ACHN (cell line): Measurements from ENCODE around the gene DPH6.
"Not testable (repeated sequence)": the region's sequence is repeated elsewhere in the genome, so short reads cannot be mapped to it uniquely, and the experiment has no call there.

Experiments used
- DNase-seq: peaks from one replicate; pipeline ENCODE4 v3.0.0-alpha.2; 2015
- in situ Hi-C: cut with HindIII; loops from 2 replicates; pipeline ENCODE4 v1.10.0; 2017; ENCODE audit warnings: low sequenced_read_pairs, low pct_ligation_motif_present, low pct_unique_long_range_greater_than_20kb

Gene DPH6

GRCh38 chr15:35383506-35383905, 162.5 kb downstream of the DPH6 start:
- in situ Hi-C loops = no loop called here
- peak; percentile 41 for DNase-seq

DNA sequence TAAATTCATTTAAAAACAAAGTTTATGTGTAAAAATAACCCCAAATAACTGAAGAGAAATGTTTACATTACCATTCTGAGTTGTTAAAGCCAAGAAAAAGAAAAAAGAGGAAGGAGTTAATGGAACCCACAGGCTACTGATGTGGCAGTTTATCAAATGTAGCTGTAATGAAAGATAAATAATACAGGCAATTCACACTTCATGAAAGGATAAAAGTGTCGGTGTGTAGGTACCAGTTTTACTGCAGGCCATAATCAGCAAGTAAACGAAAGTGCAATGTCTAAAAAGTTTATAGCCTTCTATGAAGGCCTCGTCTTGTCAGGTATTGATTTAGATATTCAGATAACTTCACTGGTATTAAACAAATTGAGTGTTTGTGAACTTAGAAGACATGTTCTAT, 164.6 kb downstream of the DPH6 start:
- in situ Hi-C loops = no loop called here
- no peak for DNase-seq

GRCh38 chr15:35379972-35380371, 166.0 kb downstream of the DPH6 start:
- DNase-seq = no peak
- in situ Hi-C loops = no loop called here

DNA sequence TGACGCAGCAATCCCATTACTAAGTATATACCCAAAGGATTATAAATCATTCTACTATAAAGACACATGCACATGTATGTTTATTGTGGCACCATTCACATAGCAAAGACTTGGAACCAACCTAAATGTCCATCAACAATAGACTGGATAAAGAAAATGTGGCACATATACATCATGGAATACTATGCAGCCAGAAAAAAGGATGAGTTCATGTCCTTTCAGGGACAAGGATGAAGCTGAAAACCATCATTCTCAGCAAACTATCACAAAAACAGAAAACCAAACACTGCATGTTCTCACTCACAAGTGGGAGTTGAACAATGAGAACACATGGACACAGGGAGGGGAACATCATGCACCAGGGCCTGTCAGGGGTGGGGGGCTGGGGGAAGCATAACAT, 167.5 kb downstream of the DPH6 start:
- in situ Hi-C loops = not testable (repeated sequence)

GRCh38 chr15:35376707-35377106, 169.3 kb downstream of the DPH6 start:
- no peak for DNase-seq
- in situ Hi-C loops = no loop called here

More for the DNA sequence above, 167.5 kb downstream of the DPH6 start:
- not testable (repeated sequence) for DNase-seq

GRCh38 chr15:35374661-35375060, 171.3 kb downstream of the DPH6 start:
- DNase-seq = no peak
- in situ Hi-C loops = no loop called here

DNA sequence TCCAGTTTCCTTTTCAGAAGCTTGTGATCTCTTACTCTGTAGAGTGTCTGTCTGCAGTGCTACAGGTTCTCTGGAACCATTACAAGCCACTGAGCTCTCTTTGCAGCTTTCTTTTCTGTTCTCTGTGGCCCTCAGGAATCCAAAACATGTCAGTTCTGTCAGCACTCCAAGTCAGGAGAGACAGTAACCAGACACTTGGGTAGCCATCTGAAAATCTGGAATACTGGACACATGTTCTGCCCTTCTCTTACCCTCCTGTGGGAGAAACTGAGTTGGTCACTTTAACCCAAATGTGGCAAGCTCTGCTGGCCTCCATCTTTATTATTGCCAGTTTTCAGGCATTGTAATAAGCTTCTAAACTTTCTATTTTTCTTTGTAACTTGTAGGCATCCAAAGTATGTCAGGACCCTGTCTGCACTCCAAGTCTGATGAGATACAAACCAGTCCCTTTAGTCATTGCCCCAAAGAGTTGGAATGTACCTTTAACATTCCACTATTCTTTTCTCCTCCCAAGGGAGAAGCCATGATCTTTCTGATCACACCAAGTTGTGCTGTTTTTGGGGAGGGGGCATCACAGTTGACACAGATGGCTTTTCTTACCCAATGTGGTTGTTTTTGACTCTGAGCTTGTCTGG, 183.7 kb downstream of the DPH6 start:
- in situ Hi-C loops = no loop called here
- no peak for DNase-seq

GRCh38 chr15:35358824-35359223, 187.1 kb downstream of the DPH6 start:
- in situ Hi-C loops = no loop called here
- no peak for DNase-seq

GRCh38 chr15:35351059-35351458, 194.9 kb downstream of the DPH6 start:
- in situ Hi-C loops = no loop called here

DNA sequence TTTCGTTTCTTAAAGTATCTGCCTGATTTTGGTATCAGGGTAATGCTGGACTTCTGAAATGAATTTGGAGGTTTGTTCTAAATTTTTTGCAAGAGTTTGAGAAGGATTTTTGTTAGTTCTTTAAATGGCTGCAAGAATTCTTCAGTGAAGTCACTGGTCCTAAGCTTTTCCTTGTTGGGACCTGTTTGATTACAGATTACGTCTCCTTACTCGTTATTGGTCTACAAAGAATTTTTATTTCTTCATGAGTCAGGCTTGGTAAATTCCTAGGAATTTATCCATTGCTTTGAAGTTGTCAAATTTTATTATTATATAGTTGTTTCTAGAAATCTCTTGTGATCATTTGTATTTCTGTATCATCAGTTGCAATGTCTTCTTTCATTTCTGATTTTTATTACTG, 196.0 kb downstream of the DPH6 start:
- DNase-seq = no peak
- in situ Hi-C loops = no loop called here

More at GRCh38 chr15:35351059-35351458, 194.9 kb downstream of the DPH6 start:
- DNase-seq = no peak

- in situ Hi-C loops = no loop called here
- no peak for DNase-seq
Observed at GRCh38 chr15:35330916-35331315, 215.0 kb downstream of the DPH6 start.

GRCh38 chr15:35330048-35330695, 215.8 kb downstream of the DPH6 start:
- DNase-seq = no peak
- in situ Hi-C loops = no loop called here

DNA sequence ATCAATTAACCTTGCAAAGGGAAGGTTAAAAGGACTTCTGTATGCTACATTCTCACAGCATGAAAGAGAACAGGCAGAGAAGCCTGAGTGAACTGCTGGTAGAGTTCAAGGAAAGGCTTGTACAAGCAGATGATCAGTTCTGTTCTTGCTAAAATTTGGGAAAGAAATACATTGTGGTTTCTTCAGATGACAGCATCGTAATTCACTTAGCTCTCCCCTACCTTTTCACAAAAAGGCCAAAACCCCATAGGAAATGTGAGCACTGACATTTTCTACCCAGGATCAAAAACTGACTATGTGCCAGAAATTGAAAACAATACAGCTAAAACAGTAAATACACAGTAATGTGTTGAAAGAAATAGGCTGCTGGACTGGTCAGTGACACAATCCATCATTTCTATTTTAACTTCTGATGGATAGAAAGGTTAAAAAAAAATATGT, 216.4 kb downstream of the DPH6 start:
- no peak for DNase-seq
- in situ Hi-C loops = no loop called here

DNA sequence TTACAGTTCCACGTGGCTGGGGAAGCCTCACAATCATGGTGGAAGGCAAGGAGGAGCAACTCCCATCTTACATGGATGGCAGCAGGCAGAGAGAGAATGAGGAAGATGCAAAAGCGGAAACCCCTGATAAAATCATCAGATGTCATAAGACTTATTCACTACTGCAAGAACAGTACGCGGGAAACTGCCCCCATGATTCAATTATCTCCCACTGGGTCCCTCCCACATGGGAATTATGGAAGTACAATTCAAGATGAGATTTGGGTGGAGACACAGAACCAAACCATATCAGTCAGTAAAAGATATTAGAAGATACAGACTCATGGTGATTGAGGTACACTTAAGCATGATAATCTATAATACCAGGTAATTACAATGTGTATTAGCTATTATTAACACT, 217.1 kb downstream of the DPH6 start:
- DNase-seq, in situ Hi-C loops: not testable (repeated sequence)

DNA sequence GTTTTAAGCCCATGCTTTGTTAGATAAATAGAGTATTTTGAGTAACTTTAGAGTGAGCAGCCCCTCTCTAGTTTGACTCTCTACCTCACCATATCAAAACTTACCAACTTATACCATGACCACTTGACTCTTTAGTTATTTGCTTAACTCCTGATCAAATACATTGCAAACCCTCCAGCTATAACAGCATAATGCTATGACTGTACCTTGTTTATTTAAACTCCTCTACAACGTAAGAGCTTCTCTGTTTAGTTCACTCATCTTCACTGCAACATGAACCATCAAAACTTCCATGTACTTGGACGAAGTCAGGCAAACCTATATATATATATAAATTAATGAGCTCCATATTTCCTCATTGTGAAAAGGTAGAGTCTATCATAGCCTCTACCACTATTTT, 218.2 kb downstream of the DPH6 start:
- DNase-seq = no peak
- in situ Hi-C loops = no loop called here

DNA sequence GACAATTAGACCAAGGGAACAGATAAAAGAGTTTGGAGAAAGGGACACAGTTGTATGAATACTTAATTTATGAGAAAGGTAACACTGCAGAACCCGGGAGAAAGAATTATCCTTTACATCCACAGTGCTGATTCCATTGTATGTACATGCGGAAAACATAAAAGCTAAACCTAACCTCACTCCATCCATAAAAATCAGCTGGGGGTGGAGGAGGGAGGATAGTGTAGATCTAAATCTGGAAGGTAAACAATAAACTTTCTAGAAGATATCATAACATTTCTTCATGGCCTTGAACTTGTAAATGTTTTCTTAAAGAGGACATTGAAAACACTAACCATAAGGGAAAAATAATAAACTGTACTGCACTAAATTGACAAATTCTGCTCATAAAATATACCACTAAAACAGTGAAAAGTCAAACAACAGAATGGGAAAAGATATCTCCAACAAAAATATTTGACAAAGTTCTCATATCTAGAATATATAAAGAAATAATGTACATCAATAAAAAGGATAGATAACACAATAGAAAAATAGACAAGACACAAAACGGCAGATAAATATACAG, 220.5 kb downstream of the DPH6 start:
- in situ Hi-C loops = no loop called here
- DNase-seq = no peak

- in situ Hi-C loops = no loop called here
- no peak for DNase-seq
Observed at GRCh38 chr15:35323141-35323540, 222.8 kb downstream of the DPH6 start.

DNA sequence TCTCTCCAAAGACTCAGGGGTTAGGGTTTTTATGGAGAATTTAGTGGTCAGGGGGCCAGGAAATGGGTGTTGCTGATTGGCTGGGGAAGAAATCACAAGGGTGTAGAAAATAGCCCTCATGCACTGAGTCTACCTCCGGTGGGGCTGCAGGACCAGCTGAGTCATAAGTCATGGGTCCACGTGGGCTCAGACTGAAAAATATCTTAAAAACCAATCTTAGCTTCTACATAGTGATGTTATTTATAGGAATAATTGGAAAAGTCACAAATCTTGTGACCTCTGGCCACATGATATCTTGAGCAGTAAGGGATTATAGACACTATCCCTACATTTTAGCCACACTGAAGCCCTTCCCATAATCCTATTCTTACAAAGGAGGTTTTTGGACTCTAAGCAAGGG, 224.0 kb downstream of the DPH6 start:
- DNase-seq = no peak
- in situ Hi-C loops = no loop called here

DNA sequence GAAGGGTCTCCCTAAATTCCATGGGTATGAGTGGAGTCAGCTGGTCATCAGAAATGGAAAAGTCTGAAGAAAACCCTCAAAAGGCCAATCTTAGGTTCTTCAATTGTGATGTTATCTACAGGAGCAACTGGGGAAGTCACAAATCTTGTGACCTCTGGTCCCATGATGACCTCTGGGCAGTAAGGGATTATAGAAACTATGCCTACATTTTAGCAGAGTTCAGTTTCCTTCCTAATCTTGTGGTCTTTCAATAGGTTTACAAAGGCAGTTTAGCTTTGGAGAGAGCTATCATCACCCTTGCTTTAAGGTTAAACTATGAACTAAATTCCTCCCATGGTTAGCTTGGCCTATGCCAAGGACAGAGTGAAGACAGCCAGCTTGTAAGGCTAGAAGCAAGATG, 225.1 kb downstream of the DPH6 start:
- in situ Hi-C loops = no loop called here
- no peak for DNase-seq
